GM23338 (cell line): ENCODE results near the gene DDAH2. TPM values are rescaled to one million over a fixed set of nuclear protein-coding genes. Genes with fewer than 3 reads are reported as not detected.

Experiments used
- ATAC-seq: fragments of 200-7000 bp; cut with Tn5 transposase; 3 replicates; pipeline ENCODE4 v1.9.1; 2020
- DNase-seq: peaks from one replicate; pipeline ENCODE4 v3.0.0-alpha.2; 2015; ENCODE audit warnings: low spot score
- H2AFZ ChIP-seq: fragments of 200-600 bp; sonication (generic); 2 replicates; pipeline ENCODE4 v1.8.0; 2016; ENCODE audit warnings: antibody characterized with exemption, mild to moderate bottlenecking, moderate library complexity
- H3F3A ChIP-seq: fragments of 200-600 bp; sonication (generic); replicated peaks from 2 replicates; pipeline ENCODE4 v1.8.0; 2017; ENCODE audit warnings: antibody characterized with exemption, mixed run types, low read depth
- H3K27ac ChIP-seq: fragments of 200-600 bp; sonication (generic); 2 replicates; pipeline ENCODE4 v1.6.1; 2016; ENCODE audit warnings: low read depth
- H3K27me3 ChIP-seq: fragments of 200-600 bp; sonication (generic); 2 replicates; pipeline ENCODE4 v1.8.0; 2016; ENCODE audit warnings: mild to moderate bottlenecking, mixed run types, moderate library complexity; ENCODE audit not compliant: insufficient read depth
- H3K36me3 ChIP-seq: fragments of 200-600 bp; sonication (generic); 2 replicates; pipeline ENCODE4 v1.8.0; 2016; ENCODE audit warnings: mild to moderate bottlenecking; ENCODE audit not compliant: insufficient read depth
- H3K4me1 ChIP-seq: fragments of 200-600 bp; sonication (generic); 2 replicates; pipeline ENCODE4 v1.8.0; 2016; ENCODE audit warnings: mild to moderate bottlenecking, moderate library complexity; ENCODE audit not compliant: insufficient read depth
- H3K4me2 ChIP-seq: fragments of 200-600 bp; sonication (generic); 2 replicates; pipeline ENCODE4 v1.7.1; 2017; ENCODE audit warnings: mixed run types
- H3K4me3 ChIP-seq: fragments of 200-600 bp; sonication (generic); 2 replicates; pipeline ENCODE4 v1.6.1; 2016; ENCODE audit warnings: mixed run types
- H3K79me2 ChIP-seq: fragments of 200-600 bp; sonication (generic); replicated peaks from 2 replicates; pipeline ENCODE4 v1.8.0; 2017; ENCODE audit warnings: mild to moderate bottlenecking; ENCODE audit not compliant: insufficient read depth
- H3K9me2 ChIP-seq: fragments of 200-600 bp; sonication (generic); 2 replicates; pipeline ENCODE4 v1.8.0; 2017; ENCODE audit not compliant: insufficient read depth
- H4K20me1 ChIP-seq: fragments of 200-600 bp; sonication (generic); replicated peaks from 2 replicates; pipeline ENCODE4 v1.8.0; 2017; ENCODE audit warnings: mild to moderate bottlenecking; ENCODE audit not compliant: insufficient read depth
- H3K27ac Mint-ChIP-seq: 2 replicates; pipeline ENCODE4 v1.8.0; 2020; ENCODE audit warnings: inconsistent platforms, mild to moderate bottlenecking, moderate library complexity, mixed read lengths
- H3K27me3 Mint-ChIP-seq: 3 replicates; pipeline ENCODE4 v1.8.0; 2022; ENCODE audit warnings: low read depth, mild to moderate bottlenecking, moderate library complexity, mixed read lengths, inconsistent platforms; ENCODE audit not compliant: insufficient read depth, poor library complexity
- H3K36me3 Mint-ChIP-seq: 3 replicates; pipeline ENCODE4 v1.8.0; 2021; ENCODE audit warnings: low read depth, mild to moderate bottlenecking, inconsistent platforms, moderate library complexity, mixed read lengths
- H3K4me1 Mint-ChIP-seq: 3 replicates; pipeline ENCODE4 v1.8.0; 2020; ENCODE audit warnings: mild to moderate bottlenecking, inconsistent platforms, mixed read lengths
- H3K4me3 Mint-ChIP-seq: 3 replicates; pipeline ENCODE4 v1.8.0; 2021; ENCODE audit warnings: moderate library complexity, mild to moderate bottlenecking, inconsistent platforms, mixed read lengths
- H3K9me3 Mint-ChIP-seq: 3 replicates; pipeline ENCODE4 v1.8.0; 2020; ENCODE audit warnings: moderate library complexity, mild to moderate bottlenecking, inconsistent platforms, mixed read lengths
- CREB1 ChIP-seq: fragments of 250-450 bp; sonication (Bioruptor Pico); IDR thresholded peaks from 2 replicates; pipeline ENCODE4 v1.5.0; 2020; ENCODE audit warnings: low read depth, mild to moderate bottlenecking, moderate library complexity
- CTCF ChIP-seq, 2 experiments: fragments of 200-600 bp in 1 of 2; sonication (generic) in 1 of 2; conservative IDR thresholded peaks; 2 replicates each; pipeline versions ENCODE4 v1.5.1 to v1.6.1; 2016 to 2017; ENCODE audit warnings: antibody characterized with exemption in 2 of 2, low read depth in 2 of 2, mild to moderate bottlenecking in 2 of 2, moderate library complexity in 1 of 2
- ETS1 ChIP-seq: IDR thresholded peaks from 2 replicates; pipeline ENCODE4 v1.6.1; 2016; ENCODE audit warnings: antibody characterized with exemption
- EZH2 ChIP-seq: fragments of 200-600 bp; sonication (generic); IDR thresholded peaks from one replicate; pipeline ENCODE4 v1.8.0; 2017; ENCODE audit warnings: antibody characterized with exemption, mild to moderate bottlenecking, low read depth; ENCODE audit not compliant: unreplicated experiment
- JUNB ChIP-seq: IDR thresholded peaks from one replicate; pipeline ENCODE4 v1.6.1; 2016; ENCODE audit warnings: antibody characterized with exemption; ENCODE audit not compliant: unreplicated experiment
- NANOG ChIP-seq: IDR thresholded peaks from 2 replicates; pipeline ENCODE4 v1.6.1; 2016; ENCODE audit warnings: antibody characterized with exemption, borderline replicate concordance
- POLR2AphosphoS5 ChIP-seq: IDR thresholded peaks from 2 replicates; pipeline ENCODE4 v1.6.1; 2016; ENCODE audit warnings: antibody characterized with exemption, low read depth
- REST ChIP-seq: IDR thresholded peaks from one replicate; pipeline ENCODE4 v1.6.1; 2018; ENCODE audit warnings: antibody characterized with exemption; ENCODE audit not compliant: unreplicated experiment
- ZNF114 ChIP-seq: fragments of 250-450 bp; sonication (Bioruptor Pico); IDR thresholded peaks from 2 replicates; pipeline ENCODE4 v1.5.0; 2020; ENCODE audit warnings: mild to moderate bottlenecking, moderate library complexity
- ZNF331 ChIP-seq: fragments of 250-450 bp; sonication (Bioruptor Pico); IDR thresholded peaks from 2 replicates; pipeline ENCODE4 v1.5.0; 2020; ENCODE audit warnings: low read depth, mild to moderate bottlenecking, moderate library complexity
- polyA plus RNA-seq: library from polyadenylated mRNA; unstranded; fragments of >200 nt; fragmentation: Nextera tagmentation; extraction: Ambion mirVana; gene quantifications from 2 replicates; pipeline ENCODE4 v1.2.1, GENCODE V29; 2016
- total RNA-seq: library from RNA; depleted of rRNA; stranded (reverse); fragments of >200 nt; shearing (Covaris generic); gene quantifications from 2 replicates; pipeline ENCODE4 v1.2.3, GENCODE V29; 2014

The DDAH2 gene
- total and polyA plus RNA-seq, 2 experiments from 2014 or later = 58.7 to 65.1 TPM

- Histone ChIP-seq H3K4me3 (no peak within 1 kb of the TSS), H3K4me2 (peak within 1 kb of the TSS; percentile 71), H3F3A (no peaks in the 10 kb centered on the region), H3K36me3 (no peaks in the 10 kb centered on the region), H3K9me2 (no peaks in the 10 kb centered on the region), H3K4me1 (peaks cover 34% of the 10 kb centered on the region), H3K27me3 (no peaks in the 10 kb centered on the region), H3K79me2 (no peaks in the 10 kb centered on the region), H4K20me1 (no peaks in the 10 kb centered on the region), H3K27ac (no peak within 1 kb of the TSS; the same call in 1 of the 2 replicates), H2AFZ (peak within 1 kb of the TSS; percentile 100)
- ATAC-seq (no peak), DNase-seq (peak; percentile 24)
- peak within 1 kb of the TSS; percentile 69 for H3K27ac Mint-ChIP-seq
- TF ChIP-seq EZH2 = no peak
- no peak for TF ChIP-seq NANOG
- no peak for TF ChIP-seq JUNB
- TF ChIP-seq CREB1 (CRISPR knock-in tag) = no peak
- TF ChIP-seq REST = no peak
- TF ChIP-seq ZNF331 (CRISPR knock-in tag) = no peak
- no peak for TF ChIP-seq POLR2AphosphoS5
- no peak for TF ChIP-seq ZNF114 (CRISPR knock-in tag)
- no peak for TF ChIP-seq ETS1
- no peak for TF ChIP-seq CTCF (conservative IDR thresholded peaks at IDR 0.05; ENCODE audit: low read depth in 2 of 2)
- H3K36me3 Mint-ChIP-seq = no peaks in the 10 kb centered on the region; the same call in 2 of the 3 replicates
- peaks cover 45% of the 10 kb centered on the region for H3K4me1 Mint-ChIP-seq
- H3K4me3 Mint-ChIP-seq = no peak within 1 kb of the TSS
- H3K27me3 Mint-ChIP-seq = peaks cover 16% of the 10 kb centered on the region
- H3K9me3 Mint-ChIP-seq = no peaks in the 10 kb centered on the region
Measured at GRCh38 chr6:31715022-31715958, 13.8 kb downstream of the DDAH2 start, which contains the start of gene LY6G6D. Gene LY6G6D (plus strand): TSS chr6:31715348. CDS start chr6:31715356, 8 bp downstream.
